K562 (cell line): ENCODE results near the gene ARHGAP35. TPM values are rescaled to one million over a fixed set of nuclear protein-coding genes. Genes with fewer than 3 reads are reported as not detected.

Source experiments
- ADNP ChIP-seq: fragments of 200-800 bp; sonication (Bioruptor generic); IDR thresholded peaks from 2 replicates; pipeline ENCODE4 v1.6.1; 2016; ENCODE audit warnings: missing genetic modification characterization, missing compliant biosample characterization
- ARID1B ChIP-seq: fragments of 450-650 bp; IDR thresholded peaks from 2 replicates; pipeline ENCODE4 v1.6.1; 2016; ENCODE audit warnings: antibody characterized with exemption, mild to moderate bottlenecking, inconsistent platforms
- ATF6 ChIP-seq: sonication (generic); formaldehyde crosslinking; IDR thresholded peaks from 2 replicates; pipeline ENCODE4 v1.4.0; 2020; ENCODE audit warnings: mild to moderate bottlenecking, missing genetic modification reagents
- BCOR ChIP-seq: fragments of 450-650 bp; IDR thresholded peaks from 2 replicates; pipeline ENCODE4 v1.6.1; 2016
- CBX8 ChIP-seq: fragments of 200-600 bp; sonication (generic); IDR thresholded peaks from 2 replicates; pipeline ENCODE4 v1.6.1; 2012; ENCODE audit warnings: borderline replicate concordance, mixed run types, low read depth, mild to moderate bottlenecking, moderate library complexity, mixed read lengths, low read length, control low read depth, inconsistent platforms; ENCODE audit not compliant: poor library complexity, severe bottlenecking; ENCODE audit errors: extremely low read depth
- CCNT2 ChIP-seq: IDR thresholded peaks from 2 replicates; pipeline ENCODE4 v1.6.1; 2011; ENCODE audit warnings: borderline replicate concordance, low read depth, mild to moderate bottlenecking, moderate library complexity, mixed read lengths, low read length; ENCODE audit not compliant: insufficient read length; ENCODE audit errors: extremely low read depth
- CEBPG ChIP-seq, 3 experiments: fragments of 200-800 bp in 1 of 3; sonication (Bioruptor generic) in 1 of 3; sonication (generic) in 1 of 3; formaldehyde crosslinking in 1 of 3; IDR thresholded peaks in 2 of 3; conservative IDR thresholded peaks in 1 of 3; 2 replicates each; pipeline versions ENCODE4 v1.6.1 to v1.8.0; 2016 to 2022; ENCODE audit warnings: missing compliant biosample characterization in 2 of 3, missing genetic modification characterization in 2 of 3, mild to moderate bottlenecking in 1 of 3, missing genetic modification reagents in 1 of 3
- CHD1 ChIP-seq: fragments of 200-600 bp; sonication (generic); IDR thresholded peaks from one replicate; pipeline ENCODE4 v1.6.1; 2012; ENCODE audit warnings: mild to moderate bottlenecking, moderate library complexity, low read length, inconsistent platforms
- DMBX1 ChIP-seq: fragments of 250-450 bp; sonication (Bioruptor Pico); IDR thresholded peaks from 2 replicates; pipeline ENCODE4 v1.8.0; 2022; ENCODE audit warnings: inconsistent platforms, mild to moderate bottlenecking, moderate library complexity, borderline replicate concordance
- EP400 ChIP-seq: fragments of 450-650 bp; IDR thresholded peaks from 2 replicates; pipeline ENCODE4 v1.6.1; 2017; ENCODE audit warnings: antibody characterized with exemption, mild to moderate bottlenecking, moderate library complexity
- ETV1 ChIP-seq: fragments of 450-650 bp; conservative IDR thresholded peaks from 2 replicates; pipeline ENCODE4 v1.6.1; 2016; ENCODE audit warnings: missing genetic modification characterization, control low read depth, low read depth, missing compliant biosample characterization
- ETV5 ChIP-seq: sonication (generic); formaldehyde crosslinking; IDR thresholded peaks from 2 replicates; pipeline ENCODE4 v1.4.0; 2020; ENCODE audit warnings: low read depth, mild to moderate bottlenecking, missing genetic modification reagents
- JUND ChIP-seq, 2 experiments: IDR thresholded peaks; 2 replicates in 1 of 2; 3 replicates in 1 of 2; pipeline ENCODE4 v1.6.1; 2011; ENCODE audit warnings: borderline replicate concordance in 2 of 2, low read depth in 2 of 2, low read length in 2 of 2, improper control_type of control experiment in 1 of 2, missing biosample characterization in 1 of 2, missing genetic modification characterization in 1 of 2, missing genetic modification reagents in 1 of 2
- RBM17 ChIP-seq: fragments of 200-400 bp; formaldehyde crosslinking; IDR thresholded peaks from 2 replicates; pipeline ENCODE4 v1.6.1; 2017; ENCODE audit warnings: low read depth, mild to moderate bottlenecking, low read length, borderline replicate concordance
- TEAD4 ChIP-seq, 2 experiments: sonication (generic) in 1 of 2; formaldehyde crosslinking in 1 of 2; IDR thresholded peaks; 2 replicates each; pipeline versions ENCODE4 v1.6.1 to v1.8.0; 2012 to 2022; ENCODE audit warnings: borderline replicate concordance in 1 of 2, inconsistent platforms in 1 of 2, low read length in 1 of 2, mild to moderate bottlenecking in 1 of 2, missing genetic modification reagents in 1 of 2
- TOE1 ChIP-seq, 2 experiments: fragments of 450-650 bp in 1 of 2; sonication (generic) in 1 of 2; formaldehyde crosslinking in 1 of 2; IDR thresholded peaks; 2 replicates each; pipeline versions ENCODE4 v1.7.1 to v1.8.0; 2016 to 2022; ENCODE audit warnings: borderline replicate concordance in 2 of 2, mild to moderate bottlenecking in 2 of 2, antibody characterized with exemption in 1 of 2, inconsistent platforms in 1 of 2, low read depth in 1 of 2, missing genetic modification reagents in 1 of 2, moderate library complexity in 1 of 2
- ZBTB1 ChIP-seq: sonication (generic); formaldehyde crosslinking; IDR thresholded peaks from 2 replicates; pipeline ENCODE4 v1.8.1; 2023; ENCODE audit warnings: missing genetic modification reagents, low read depth, mild to moderate bottlenecking, borderline replicate concordance
- ZNF146 ChIP-seq: IDR thresholded peaks from one replicate; pipeline ENCODE4 v1.6.1; 2018; ENCODE audit warnings: missing compliant biosample characterization; ENCODE audit not compliant: unreplicated experiment
- ZNF3 ChIP-seq: fragments of 250-450 bp; sonication (Bioruptor Pico); IDR thresholded peaks from 2 replicates; pipeline ENCODE4 v1.5.0; 2021; ENCODE audit warnings: mild to moderate bottlenecking, moderate library complexity
- ZNF395 ChIP-seq: fragments of 200-800 bp; sonication (Bioruptor generic); IDR thresholded peaks from 2 replicates; pipeline ENCODE4 v1.6.1; 2017; ENCODE audit warnings: missing genetic modification characterization, missing compliant biosample characterization
- polyA plus RNA-seq, 8 experiments: library from polyadenylated mRNA; depleted of rRNA in 4 of 8; stranded (reverse) in 5 of 8; unstranded in 3 of 8; fragments of >200 nt; fragmentation: Nextera tagmentation in 2 of 8; fragmentation: Illumina TruSeq in 1 of 8; extraction: Ambion mirVana in 2 of 8; extraction: Trizol in 1 of 8; gene quantifications; 2 replicates each; pipeline versions ENCODE4 v1.2.1 to v1.2.3, GENCODE V29; 2011 to 2014; ENCODE audit warnings: inconsistent platforms in 1 of 8, missing spikeins in 1 of 8
- total RNA-seq, 7 experiments: library from RNA; depleted of rRNA in 6 of 7; stranded (reverse); fragments of >200 nt in 6 of 7; fragmentation: Illumina TruSeq in 2 of 7; extraction: Trizol in 2 of 7; gene quantifications; 2 replicates each; pipeline versions ENCODE4 v1.2.1 to v1.2.3, GENCODE V29; 2011 to 2021; ENCODE audit warnings: low replicate concordance in 1 of 7

Gene ARHGAP35
- total and polyA plus RNA-seq, 9 of the 15 experiments (the other 6 are each of a cell fraction or from before 2014, with no cell fraction given), result 0.27 to 26.4 (median 10.2) TPM

- TF ChIP-seq CHD1 (no peak), ATF6 (CRISPR knock-in tag) (0 out of 2 replicates have a peak, but pooled peaks have one; percentile 24), CCNT2 (peak; percentile 26), TOE1 (IDR thresholded peaks at IDR 0.05; ENCODE audit: borderline replicate concordance) (peak; percentile 79; the same call in 1 of the 2 replicates), TOE1 (CRISPR knock-in tag; IDR thresholded peaks at IDR 0.05; ENCODE audit: borderline replicate concordance, low read depth) (no peak), TEAD4 (IDR thresholded peaks at IDR 0.05; ENCODE audit: low read length) (peak; percentile 85), TEAD4 (CRISPR knock-in tag; IDR thresholded peaks at IDR 0.05; ENCODE audit: borderline replicate concordance) (no peak), CBX8 (no peak), ZNF395 (CRISPR knock-in tag) (0 out of 2 replicates have a peak, but pooled peaks have one; percentile 34), EP400 (peak; percentile 69; the same call in 1 of the 2 replicates), ADNP (0 out of 2 replicates have a peak, but pooled peaks have one; percentile 8), DMBX1 (CRISPR knock-in tag) (0 out of 2 replicates have a peak, but pooled peaks have one; percentile 59), ARID1B (peak; percentile 97), JUND (IDR thresholded peaks at IDR 0.05; ENCODE audit: borderline replicate concordance, low read depth, low read length) (peak; percentile 86), JUND (tag; IDR thresholded peaks at IDR 0.05; ENCODE audit: borderline replicate concordance, low read depth, low read length) (peak; percentile 85; the same call in 1 of the 3 replicates), BCOR (peak; percentile 89), ZBTB1 (CRISPR knock-in tag) (no peak), CEBPG (CRISPR knock-in tag; IDR thresholded peaks at IDR 0.05) (0 out of 2 replicates have a peak, but pooled peaks have one; percentile 38), CEBPG (tag; conservative IDR thresholded peaks at IDR 0.05 in 1 of 2, IDR thresholded peaks at IDR 0.05 in 1 of 2) (peak; percentile 46 to 91), ETV1 (peak; percentile 64), ETV5 (CRISPR knock-in tag) (peak; percentile 84), ZNF146 (no peak), ZNF3 (CRISPR knock-in tag) (no peak), RBM17 (no peak)
Observed at GRCh38 chr19:46844067-46844489, 16.7 kb upstream of the ARHGAP35 start (continued).
